HL-60 (cell line): Measurements from ENCODE around the gene FSTL4.

Experiments
- DNase-seq, 2 experiments: peaks; one replicate each; pipeline ENCODE4 v3.0.0-alpha.2; 2010 to 2020; ENCODE audit warnings: low read depth in 1 of 2, low spot score in 1 of 2
- H3K27ac ChIP-seq: fragments of 250-450 bp; sonication (Bioruptor Pico); replicated peaks from 2 replicates; pipeline ENCODE4 v1.5.1; 2020; ENCODE audit warnings: mild to moderate bottlenecking, moderate library complexity
- H3K27me3 ChIP-seq: fragments of 250-450 bp; sonication (Bioruptor Pico); 2 replicates; pipeline ENCODE4 v1.5.1; 2021; ENCODE audit warnings: mild to moderate bottlenecking, moderate library complexity; ENCODE audit not compliant: insufficient read depth, poor library complexity, severe bottlenecking
- H3K4me3 ChIP-seq: replicated peaks from 2 replicates; pipeline ENCODE4 v1.5.1; 2011; ENCODE audit warnings: mild to moderate bottlenecking, control low read depth, low read length; ENCODE audit not compliant: insufficient read depth
- GABPA ChIP-seq: IDR thresholded peaks from 2 replicates; pipeline ENCODE4 v1.6.1; 2012; ENCODE audit warnings: low read depth
- POLR2AphosphoS5 ChIP-seq: IDR thresholded peaks from 2 replicates; pipeline ENCODE4 v1.6.1; 2012; ENCODE audit warnings: low read depth
- SPI1 ChIP-seq: IDR thresholded peaks from 2 replicates; pipeline ENCODE4 v1.6.1; 2012; ENCODE audit warnings: low read depth, mild to moderate bottlenecking, borderline replicate concordance
- TF ChIP-seq, protein P1 (sequence below): IDR thresholded peaks from one replicate; pipeline ENCODE4 v1.5.1; 2011; ENCODE audit warnings: low read length, control low read depth, inconsistent platforms; ENCODE audit not compliant: insufficient read depth
- TF ChIP-seq, protein P2 (sequence below): IDR thresholded peaks from 2 replicates; pipeline ENCODE4 v1.6.1; 2012; ENCODE audit warnings: low read depth; ENCODE audit not compliant: insufficient replicate concordance

FSTL4 gene

DNA sequence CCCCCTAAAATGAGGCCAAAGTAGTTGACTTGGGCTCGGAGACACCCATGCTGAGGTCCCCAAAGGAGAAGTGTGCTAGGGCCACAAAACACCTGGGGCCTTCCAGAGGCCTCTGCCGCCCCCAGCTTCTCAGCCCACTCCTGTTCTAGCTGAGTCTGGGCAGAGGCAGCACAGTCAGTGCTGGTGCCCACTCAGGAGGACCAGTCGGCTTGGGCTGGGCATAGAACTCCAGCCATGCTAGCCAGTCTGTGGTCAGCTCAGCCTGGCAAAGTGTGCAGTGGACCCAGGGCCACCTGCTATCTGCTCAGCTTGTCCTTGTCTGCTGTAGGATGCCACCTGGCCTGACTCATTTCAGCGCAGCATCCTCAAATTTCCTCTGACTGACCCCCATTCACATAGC is 254.6 kb downstream of the FSTL4 start:
- H3K4me3 ChIP-seq = no peak overlapping the region
- no peak overlapping the region for H3K27ac ChIP-seq
- no peaks in the 10 kb centered on the region for H3K27me3 ChIP-seq
- DNase-seq = no peak
- TF ChIP-seq, protein P1, sequence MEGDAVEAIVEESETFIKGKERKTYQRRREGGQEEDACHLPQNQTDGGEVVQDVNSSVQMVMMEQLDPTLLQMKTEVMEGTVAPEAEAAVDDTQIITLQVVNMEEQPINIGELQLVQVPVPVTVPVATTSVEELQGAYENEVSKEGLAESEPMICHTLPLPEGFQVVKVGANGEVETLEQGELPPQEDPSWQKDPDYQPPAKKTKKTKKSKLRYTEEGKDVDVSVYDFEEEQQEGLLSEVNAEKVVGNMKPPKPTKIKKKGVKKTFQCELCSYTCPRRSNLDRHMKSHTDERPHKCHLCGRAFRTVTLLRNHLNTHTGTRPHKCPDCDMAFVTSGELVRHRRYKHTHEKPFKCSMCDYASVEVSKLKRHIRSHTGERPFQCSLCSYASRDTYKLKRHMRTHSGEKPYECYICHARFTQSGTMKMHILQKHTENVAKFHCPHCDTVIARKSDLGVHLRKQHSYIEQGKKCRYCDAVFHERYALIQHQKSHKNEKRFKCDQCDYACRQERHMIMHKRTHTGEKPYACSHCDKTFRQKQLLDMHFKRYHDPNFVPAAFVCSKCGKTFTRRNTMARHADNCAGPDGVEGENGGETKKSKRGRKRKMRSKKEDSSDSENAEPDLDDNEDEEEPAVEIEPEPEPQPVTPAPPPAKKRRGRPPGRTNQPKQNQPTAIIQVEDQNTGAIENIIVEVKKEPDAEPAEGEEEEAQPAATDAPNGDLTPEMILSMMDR = no peak
- TF ChIP-seq, protein P2, sequence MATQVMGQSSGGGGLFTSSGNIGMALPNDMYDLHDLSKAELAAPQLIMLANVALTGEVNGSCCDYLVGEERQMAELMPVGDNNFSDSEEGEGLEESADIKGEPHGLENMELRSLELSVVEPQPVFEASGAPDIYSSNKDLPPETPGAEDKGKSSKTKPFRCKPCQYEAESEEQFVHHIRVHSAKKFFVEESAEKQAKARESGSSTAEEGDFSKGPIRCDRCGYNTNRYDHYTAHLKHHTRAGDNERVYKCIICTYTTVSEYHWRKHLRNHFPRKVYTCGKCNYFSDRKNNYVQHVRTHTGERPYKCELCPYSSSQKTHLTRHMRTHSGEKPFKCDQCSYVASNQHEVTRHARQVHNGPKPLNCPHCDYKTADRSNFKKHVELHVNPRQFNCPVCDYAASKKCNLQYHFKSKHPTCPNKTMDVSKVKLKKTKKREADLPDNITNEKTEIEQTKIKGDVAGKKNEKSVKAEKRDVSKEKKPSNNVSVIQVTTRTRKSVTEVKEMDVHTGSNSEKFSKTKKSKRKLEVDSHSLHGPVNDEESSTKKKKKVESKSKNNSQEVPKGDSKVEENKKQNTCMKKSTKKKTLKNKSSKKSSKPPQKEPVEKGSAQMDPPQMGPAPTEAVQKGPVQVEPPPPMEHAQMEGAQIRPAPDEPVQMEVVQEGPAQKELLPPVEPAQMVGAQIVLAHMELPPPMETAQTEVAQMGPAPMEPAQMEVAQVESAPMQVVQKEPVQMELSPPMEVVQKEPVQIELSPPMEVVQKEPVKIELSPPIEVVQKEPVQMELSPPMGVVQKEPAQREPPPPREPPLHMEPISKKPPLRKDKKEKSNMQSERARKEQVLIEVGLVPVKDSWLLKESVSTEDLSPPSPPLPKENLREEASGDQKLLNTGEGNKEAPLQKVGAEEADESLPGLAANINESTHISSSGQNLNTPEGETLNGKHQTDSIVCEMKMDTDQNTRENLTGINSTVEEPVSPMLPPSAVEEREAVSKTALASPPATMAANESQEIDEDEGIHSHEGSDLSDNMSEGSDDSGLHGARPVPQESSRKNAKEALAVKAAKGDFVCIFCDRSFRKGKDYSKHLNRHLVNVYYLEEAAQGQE = no peak
- TF ChIP-seq SPI1 = no peak
- TF ChIP-seq GABPA = no peak
- no peak for TF ChIP-seq POLR2AphosphoS5

DNA sequence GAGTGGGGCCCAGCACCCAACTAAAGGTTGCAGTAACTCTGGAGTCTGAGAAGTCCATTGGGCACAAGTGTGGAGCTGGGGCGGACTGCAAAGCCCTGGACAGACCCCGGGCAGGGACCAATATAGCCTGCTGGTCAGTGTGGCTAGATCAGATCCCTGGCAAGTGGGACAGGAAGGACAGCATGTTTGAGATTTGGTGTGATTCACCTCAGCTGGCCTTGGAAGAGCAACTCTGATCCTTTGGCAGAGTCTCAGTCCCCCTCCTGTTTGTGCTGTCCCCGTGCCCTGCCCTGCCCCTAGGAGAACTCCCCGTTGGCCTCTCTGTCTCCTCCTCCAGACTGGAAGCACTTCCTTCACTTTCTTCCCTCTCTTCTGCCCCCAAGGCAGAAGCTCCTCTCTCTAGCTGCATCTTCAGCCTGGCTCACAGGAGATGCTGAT is 255.3 kb downstream of the FSTL4 start:
- TF ChIP-seq, protein P1 = no peak
- TF ChIP-seq, protein P2 = no peak
- TF ChIP-seq POLR2AphosphoS5 = no peak
- TF ChIP-seq SPI1 = no peak
- TF ChIP-seq GABPA = no peak
- H3K4me3 ChIP-seq = no peak overlapping the region

DNA sequence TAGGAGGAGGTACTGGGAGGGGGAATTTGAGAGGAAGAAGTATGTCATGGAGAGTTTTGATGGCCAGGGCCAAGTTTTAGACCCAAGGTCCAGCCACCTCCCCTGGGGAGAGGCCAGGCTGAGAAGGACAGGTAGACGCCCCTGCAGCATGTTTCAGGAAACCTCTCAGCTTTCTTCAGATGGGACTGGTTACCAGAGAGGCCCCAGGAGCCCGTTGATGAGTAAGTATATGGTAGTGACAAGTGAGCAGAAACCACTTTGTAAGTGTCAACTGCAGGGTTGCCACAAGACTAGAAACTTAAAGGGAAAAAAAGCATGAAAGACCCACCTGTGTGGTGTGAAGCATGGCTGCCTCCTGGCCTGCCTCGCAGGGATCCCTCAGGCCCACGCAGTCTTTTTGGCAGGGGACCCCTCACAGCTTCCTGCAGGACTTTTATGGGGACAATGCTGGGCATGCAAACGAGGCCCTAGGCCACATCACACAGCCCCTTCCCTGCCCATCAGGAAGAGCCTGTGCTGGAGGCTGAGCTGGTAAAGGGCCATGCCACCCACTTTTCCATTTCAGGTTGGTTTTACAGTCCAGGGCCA is 255.9 kb downstream of the FSTL4 start:
- H3K4me3 ChIP-seq = no peak overlapping the region
- H3K27me3 ChIP-seq = no peaks in the 10 kb centered on the region
- H3K27ac ChIP-seq = no peak overlapping the region
- TF ChIP-seq, protein P1 = no peak
- TF ChIP-seq GABPA (no peak), SPI1 (no peak), POLR2AphosphoS5 (no peak)
- TF ChIP-seq, protein P2 = no peak
- no peak for DNase-seq

More for the DNA sequence above, 255.3 kb downstream of the FSTL4 start:
- no peaks in the 10 kb centered on the region for H3K27me3 ChIP-seq
- no peak overlapping the region for H3K27ac ChIP-seq
- no peak for DNase-seq
